Fibroblast of lung (primary cell): ENCODE results near the gene WDR43.

Source experiments
- CTCF ChIP-seq, 2 donors: IDR thresholded peaks in 1 of 2; conservative IDR thresholded peaks in 1 of 2; 1 replicate in 1 of 2; 2 replicates in 1 of 2; pipeline ENCODE4 v1.5.1; 2011 to 2012; ENCODE audit warnings: low read length in 2 of 2, control low read depth in 1 of 2, inconsistent platforms in 1 of 2, low read depth in 1 of 2, mild to moderate bottlenecking in 1 of 2
- EZH2 ChIP-seq: IDR thresholded peaks from 2 replicates; pipeline ENCODE4 v1.5.1; 2012; ENCODE audit warnings: low read length, control low read depth, mild to moderate bottlenecking; ENCODE audit errors: missing control alignments

DNA sequence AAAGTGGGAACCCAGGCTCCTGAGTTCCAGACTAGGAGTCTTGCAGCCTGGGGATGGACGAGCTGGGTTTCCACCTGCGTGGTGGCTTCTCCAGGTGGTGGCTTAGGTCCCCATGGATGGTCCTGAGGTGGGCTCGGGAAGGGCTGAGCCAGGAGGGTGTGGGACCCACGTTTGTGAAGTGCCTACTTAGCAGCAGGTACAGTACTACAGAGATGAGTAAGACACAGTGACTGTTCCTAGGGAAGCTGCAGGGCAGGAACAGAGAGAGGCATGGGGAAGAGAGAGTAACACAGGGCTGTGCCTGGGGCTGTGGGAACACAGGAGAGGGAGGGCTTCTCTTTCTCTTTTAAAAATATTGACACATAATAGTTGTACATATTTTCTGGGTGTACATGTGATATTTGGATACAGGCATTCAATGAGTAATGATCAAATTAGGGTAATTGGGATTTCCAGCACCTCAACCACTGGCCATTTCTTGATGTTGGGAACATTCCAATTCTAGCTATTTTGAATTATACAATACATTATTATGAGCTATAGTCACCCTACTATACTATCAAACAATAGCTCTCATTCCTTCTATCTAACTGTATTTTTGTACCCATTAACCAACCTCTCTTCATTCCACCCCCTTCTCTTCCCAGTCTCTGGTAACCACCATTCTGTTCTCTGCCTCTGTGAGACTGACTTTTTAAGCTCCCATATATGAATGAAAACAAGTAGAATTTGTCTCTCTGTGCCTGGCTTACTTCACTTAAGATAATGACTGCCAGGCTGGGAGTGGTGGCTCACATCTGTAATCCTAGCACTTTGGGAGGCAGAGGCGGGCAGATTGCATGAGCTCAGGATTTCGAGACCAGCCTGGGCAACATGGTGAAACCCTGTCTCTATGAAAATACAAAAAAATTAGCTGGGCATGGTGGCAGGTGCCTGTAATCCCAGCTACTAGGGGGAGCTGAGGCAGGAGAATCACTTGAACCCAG is 101.6 kb downstream of the WDR43 start:
- no peak for TF ChIP-seq CTCF (conservative IDR thresholded peaks at IDR 0.05 in 1 of 2, IDR thresholded peaks at IDR 0.05 in 1 of 2; ENCODE audit: low read depth in 1 of 2, low read length in 2 of 2)
- TF ChIP-seq EZH2, result no peak
